ENCODE results near the gene DOCK4. TPM values are rescaled to one million over a fixed set of nuclear protein-coding genes. Genes with fewer than 3 reads are reported as not detected.

Gene DOCK4
- total and polyA plus RNA-seq, 10 of the 15 experiments (the other 5 are each of a cell fraction or from before 2014, with no cell fraction given): 0.03 to 0.73 (median 0.38) TPM

- TF ChIP-seq RAD51 (IDR thresholded peaks at IDR 0.05) (no peak), ELK1 (IDR thresholded peaks at IDR 0.05; ENCODE audit: low read depth, low read length) (no peak)
Measured at GRCh38 chr7:112223310-112223709, 17.1 kb upstream of the DOCK4 start (continued).

GRCh38 chr7:112220877-112221434 lies 14.8 kb upstream of the DOCK4 start:
- SMC1A ChIA-PET (ENCODE audit: uncharacterized antibody, unreplicated experiment): no interaction called here
- ATAC-seq: no peak

GRCh38 chr7:112215787-112216186 lies 9.6 kb upstream of the DOCK4 start:
- H2AFZ ChIP-seq (ENCODE audit: control insufficient read depth, low read depth, low read length): no peak overlapping the region
- WGBS (ENCODE audit: insufficient coverage, insufficient replicate concordance, low lambda C conversion rate, missing lambda C conversion rate): 91% methylated on average over 4 of the region's 4 CpGs
- no peaks in the 10 kb centered on the region for H3K9me3 ChIP-seq (replicated peaks; ENCODE audit: control insufficient read depth, insufficient read depth, low read length)
- no peak overlapping the region for H3K4me2 ChIP-seq (ENCODE audit: control insufficient read depth, insufficient read depth)
- no TSS peak for BruUV-seq (replicated peaks)
- FAIRE-seq (no peak), ATAC-seq (no peak), DNase-seq (ENCODE audit: low read depth, low spot score) (no peak)
- TF ChIP-seq EZH2 (IDR thresholded peaks at IDR 0.05; ENCODE audit: borderline replicate concordance, control insufficient read depth, low read depth, low read length) (no peak), IKZF2 (IDR thresholded peaks at IDR 0.05) (no peak), PBX3 (IDR thresholded peaks at IDR 0.05; ENCODE audit: insufficient replicate concordance, low read depth, low read length) (no peak), EED (IDR thresholded peaks at IDR 0.05; ENCODE audit: low read depth) (no peak), MYC (IDR thresholded peaks at IDR 0.05; ENCODE audit: insufficient read depth, insufficient read length, insufficient replicate concordance, low read length, severe bottlenecking) (no peak)
- SMC1A ChIA-PET (ENCODE audit: uncharacterized antibody, unreplicated experiment): interaction anchor here (1.5 kb wide), 1 partner anchor 9 kb away, joined by 4 read pairs; the partner anchor contains the start of genes DOCK4 and ZNF277
- H4K20me1 ChIP-seq (ENCODE audit: control insufficient read depth, insufficient read depth): no peaks in the 10 kb centered on the region
- POLR2A ChIA-PET: no interaction called here
- intact Hi-C loops (cut with micrococcal nuclease; ENCODE audit: unreplicated experiment): no loop called here
- RAD21 ChIA-PET (ENCODE audit: unreplicated experiment): interaction anchor here (1.0 kb wide), 1 partner anchor 9 kb away, joined by 3 read pairs; the partner anchor contains the start of gene ZNF277
- no peaks in the 10 kb centered on the region for H3K36me3 ChIP-seq (ENCODE audit: control insufficient read depth in 2 of 2, insufficient read depth in 2 of 2, low read length in 1 of 2)
- no peak overlapping the region for H3K27ac ChIP-seq (ENCODE audit: control insufficient read depth, insufficient read depth)
- in situ Hi-C loops (cut with MboI): no loop called here
- H3K4me3 ChIP-seq: no peak overlapping the region
- H3K27me3 ChIP-seq (replicated peaks in 1 of 2; ENCODE audit: control insufficient read depth in 2 of 2, insufficient read depth in 2 of 2, low read length in 1 of 2): no peaks in the 10 kb centered on the region
- no peaks in the 10 kb centered on the region for H3K4me1 ChIP-seq (ENCODE audit: control insufficient read depth, insufficient read depth, low read length)
- H3K9ac ChIP-seq (ENCODE audit: control insufficient read depth, insufficient read depth, low read length): no peak overlapping the region
- H3K79me2 ChIP-seq (ENCODE audit: control insufficient read depth, insufficient read depth, low read length): peaks cover 1% of the 10 kb centered on the region; the same call in 1 of the 2 replicates
- CTCF ChIA-PET: interaction anchor here (1.6 kb wide), 1 partner anchor 9 kb away, joined by 3 read pairs; the partner anchor contains the start of gene ZNF277

More at GRCh38 chr7:112220877-112221434, 14.8 kb upstream of the DOCK4 start:
- Histone ChIP-seq H4K20me1 (ENCODE audit: control insufficient read depth, insufficient read depth) (no peaks in the 10 kb centered on the region), H3K36me3 (ENCODE audit: control insufficient read depth in 2 of 2, insufficient read depth in 2 of 2, low read length in 1 of 2) (no peaks in the 10 kb centered on the region), H3K27ac (ENCODE audit: control insufficient read depth, insufficient read depth) (no peak overlapping the region), H3K9me3 (replicated peaks; ENCODE audit: control insufficient read depth, insufficient read depth, low read length) (peaks cover 1% of the 10 kb centered on the region; the same call in 1 of the 3 replicates), H3K27me3 (replicated peaks in 1 of 2; ENCODE audit: control insufficient read depth in 2 of 2, insufficient read depth in 2 of 2, low read length in 1 of 2) (no peaks in the 10 kb centered on the region), H3K9ac (ENCODE audit: control insufficient read depth, insufficient read depth, low read length) (no peak overlapping the region), H3K4me3 (no peak overlapping the region), H3K79me2 (ENCODE audit: control insufficient read depth, insufficient read depth, low read length) (no peaks in the 10 kb centered on the region), H2AFZ (ENCODE audit: control insufficient read depth, low read depth, low read length) (no peak overlapping the region), H3K4me1 (ENCODE audit: control insufficient read depth, insufficient read depth, low read length) (no peaks in the 10 kb centered on the region), H3K4me2 (ENCODE audit: control insufficient read depth, insufficient read depth) (no peak overlapping the region)
- BruUV-seq (replicated peaks): no TSS peak
- 92% methylated on average over 17 of the region's 20 CpGs for WGBS (ENCODE audit: insufficient coverage, insufficient replicate concordance, low lambda C conversion rate, missing lambda C conversion rate)
- in situ Hi-C loops (cut with MboI) (no loop called here), intact Hi-C loops (cut with micrococcal nuclease; ENCODE audit: unreplicated experiment) (no loop called here)
- RAD21 ChIA-PET (ENCODE audit: unreplicated experiment): no interaction called here
- DNase-seq (ENCODE audit: low read depth, low spot score) (no peak), FAIRE-seq (no peak)
- CTCF ChIA-PET: no interaction called here
- POLR2A ChIA-PET: no interaction called here
- TF ChIP-seq PAX8 (IDR thresholded peaks at IDR 0.05): no peak
- TF ChIP-seq HDAC6 (IDR thresholded peaks at IDR 0.05; ENCODE audit: unreplicated experiment): no peak
